ENCODE results near the gene MLLT10. TPM values are rescaled to one million over a fixed set of nuclear protein-coding genes. Genes with fewer than 3 reads are reported as not detected.
"Not testable (repeated sequence)": the region's sequence is repeated elsewhere in the genome, so short reads cannot be mapped to it uniquely, and the experiment has no call there.

The MLLT10 gene
- total RNA-seq, 4 donors from 2014 or later, result 46.3 to 109 (median 57.7) TPM

DNA sequence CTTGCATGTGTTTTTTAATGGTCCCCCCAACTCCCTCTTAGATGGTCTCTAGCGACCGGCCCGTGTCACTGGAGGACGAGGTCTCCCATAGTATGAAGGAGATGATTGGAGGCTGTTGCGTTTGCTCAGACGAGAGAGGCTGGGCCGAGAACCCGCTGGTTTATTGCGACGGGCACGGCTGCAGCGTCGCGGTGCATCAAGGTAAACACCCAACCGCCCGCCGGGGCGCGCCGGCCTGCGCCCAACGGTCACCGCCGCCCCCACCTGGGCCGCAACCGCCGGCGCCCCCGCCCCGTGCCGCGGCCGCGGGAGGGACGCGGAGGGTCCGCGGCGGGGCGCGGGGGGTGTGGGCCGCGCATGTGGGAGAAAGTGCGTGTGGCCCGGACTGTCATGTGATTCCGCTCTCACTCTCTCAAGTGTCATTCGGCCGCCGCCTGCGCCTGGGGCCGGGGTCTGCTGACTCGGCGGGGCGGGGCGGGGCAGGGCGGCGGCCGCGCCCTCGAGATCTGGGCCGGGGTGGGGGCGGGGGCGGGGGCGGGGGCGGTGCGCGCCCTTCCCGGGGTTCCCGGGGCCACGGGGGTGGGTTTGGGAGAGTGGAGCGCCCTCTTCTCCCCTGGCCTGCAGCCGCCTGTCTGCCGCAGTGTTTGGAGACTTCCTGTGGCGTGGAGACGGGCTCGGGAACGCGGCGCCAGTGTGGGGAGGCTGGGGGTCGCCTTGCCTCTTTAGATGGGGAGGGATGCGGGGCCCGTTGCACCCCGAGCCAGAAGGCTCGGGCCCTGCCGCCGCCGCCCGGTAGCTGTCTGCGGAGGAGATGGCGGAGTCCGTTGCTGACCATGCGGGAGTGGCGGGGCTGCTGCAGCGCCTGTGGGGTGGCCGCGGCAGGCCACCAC lies 817 bp downstream of the MLLT10 start:
- no peaks in the 10 kb centered on the region for H3K9me3 ChIP-seq
- H3K27ac ChIP-seq, result peak overlapping the region; percentile 72 to 98 (median 94)
- DNase-seq, result peak; percentile 70 to 75
- peaks cover 6 to 12% of the 10 kb centered on the region in 2 donors for H3K4me1 ChIP-seq
- peak overlapping the region in 2 of 3 donors; percentile 35 to 89 for H3K4me3 ChIP-seq (replicated peaks in 1 of 3)
- TF ChIP-seq, protein P1, sequence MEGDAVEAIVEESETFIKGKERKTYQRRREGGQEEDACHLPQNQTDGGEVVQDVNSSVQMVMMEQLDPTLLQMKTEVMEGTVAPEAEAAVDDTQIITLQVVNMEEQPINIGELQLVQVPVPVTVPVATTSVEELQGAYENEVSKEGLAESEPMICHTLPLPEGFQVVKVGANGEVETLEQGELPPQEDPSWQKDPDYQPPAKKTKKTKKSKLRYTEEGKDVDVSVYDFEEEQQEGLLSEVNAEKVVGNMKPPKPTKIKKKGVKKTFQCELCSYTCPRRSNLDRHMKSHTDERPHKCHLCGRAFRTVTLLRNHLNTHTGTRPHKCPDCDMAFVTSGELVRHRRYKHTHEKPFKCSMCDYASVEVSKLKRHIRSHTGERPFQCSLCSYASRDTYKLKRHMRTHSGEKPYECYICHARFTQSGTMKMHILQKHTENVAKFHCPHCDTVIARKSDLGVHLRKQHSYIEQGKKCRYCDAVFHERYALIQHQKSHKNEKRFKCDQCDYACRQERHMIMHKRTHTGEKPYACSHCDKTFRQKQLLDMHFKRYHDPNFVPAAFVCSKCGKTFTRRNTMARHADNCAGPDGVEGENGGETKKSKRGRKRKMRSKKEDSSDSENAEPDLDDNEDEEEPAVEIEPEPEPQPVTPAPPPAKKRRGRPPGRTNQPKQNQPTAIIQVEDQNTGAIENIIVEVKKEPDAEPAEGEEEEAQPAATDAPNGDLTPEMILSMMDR (IDR thresholded peaks at IDR 0.05), result peak in 1 of 6 experiments; percentile 8
- peak in 1 of 2 donors; percentile 38 for TF ChIP-seq POLR2A (IDR thresholded peaks at IDR 0.05)
- intact Hi-C loops (cut with DNase I), result no loop called here
- WGBS, 2 donors, result 4 to 9% methylated on average over 13 to 29 of the region's 96 CpGs
- peaks cover 10 to 15% of the 10 kb centered on the region in 2 donors for H3K36me3 ChIP-seq
- H3K27me3 ChIP-seq, result no peaks in the 10 kb centered on the region

GRCh38 chr10:21535494-21535965 lies 1.5 kb downstream of the MLLT10 start:
- H3K4me1 ChIP-seq, result peaks cover 6 to 12% of the 10 kb centered on the region in 2 donors
- intact Hi-C loops (cut with DNase I), result no loop called here
- 31 to 38% methylated on average over 9 of the region's 9 CpGs for WGBS, 2 donors
- peaks cover 15 to 17% of the 10 kb centered on the region in 2 donors for H3K36me3 ChIP-seq
- H3K27ac ChIP-seq, result peak overlapping the region in 2 of 3 donors; percentile 81 to 98
- no peaks in the 10 kb centered on the region for H3K27me3 ChIP-seq
- peak overlapping the region in 1 of 3 donors; percentile 89 for H3K4me3 ChIP-seq (replicated peaks in 1 of 3)
- TF ChIP-seq, protein P1 (IDR thresholded peaks at IDR 0.05), result no peak
- TF ChIP-seq POLR2A (IDR thresholded peaks at IDR 0.05), result no peak
- DNase-seq, result no peak
- no peaks in the 10 kb centered on the region for H3K9me3 ChIP-seq

DNA sequence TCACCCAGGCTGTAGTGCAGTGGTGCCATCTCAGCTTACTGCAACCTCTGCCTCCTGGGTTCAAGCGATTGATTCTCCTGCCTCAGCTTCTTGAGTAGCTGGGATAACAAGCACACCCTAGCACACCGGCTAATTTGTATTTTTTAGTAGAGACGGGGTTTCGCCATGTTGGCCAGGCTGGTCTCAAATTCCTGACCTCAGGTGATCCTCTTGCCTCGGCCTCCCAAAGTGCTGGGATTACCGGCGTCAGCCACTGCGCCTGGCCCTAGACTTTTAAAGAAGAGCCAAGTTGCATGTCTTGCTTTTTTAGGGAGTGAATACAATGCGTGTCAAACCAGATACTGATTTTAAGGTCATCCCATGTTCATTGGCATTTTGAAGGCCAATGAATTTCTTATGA lies 1.9 kb downstream of the MLLT10 start:
- DNase-seq; H3K4me3 ChIP-seq (replicated peaks in 1 of 3); intact Hi-C loops (cut with DNase I); H3K27me3 ChIP-seq; H3K9me3 ChIP-seq: not testable (repeated sequence)
- Histone ChIP-seq H3K36me3 (peaks cover 20 to 21% of the 10 kb centered on the region in 2 donors), H3K4me1 (peaks cover 6 to 12% of the 10 kb centered on the region in 2 donors), H3K27ac (peak overlapping the region in 1 of 3 donors; percentile 81)
- WGBS, 2 donors, result 87 to 93% methylated on average over 9 of the region's 9 CpGs

DNA sequence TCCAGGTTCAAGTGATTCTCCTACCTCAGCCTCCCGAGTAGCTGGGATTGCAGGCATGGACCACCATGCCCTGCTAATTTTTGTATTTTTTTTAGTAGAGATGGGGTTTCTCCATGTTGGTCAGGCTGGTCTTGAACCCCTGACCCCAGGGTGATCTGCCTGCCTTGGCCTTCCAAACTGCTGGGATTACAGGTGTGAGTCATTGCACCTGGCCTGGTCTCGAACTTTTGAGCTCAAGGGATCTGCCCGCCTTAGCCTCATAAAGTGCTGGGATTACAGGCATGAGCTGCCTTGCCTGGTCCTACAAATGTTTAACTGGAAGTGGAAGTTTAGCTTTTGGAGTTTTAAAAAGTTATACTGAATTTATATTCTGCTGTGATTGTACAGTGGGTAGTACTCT lies 2.8 kb downstream of the MLLT10 start:
- intact Hi-C loops (cut with DNase I), result no loop called here
- H3K9me3 ChIP-seq, result no peaks in the 10 kb centered on the region
- no peak for DNase-seq
- H3K4me1 ChIP-seq, result peaks cover 6 to 12% of the 10 kb centered on the region in 2 donors
- H3K36me3 ChIP-seq, result peaks cover 29 to 30% of the 10 kb centered on the region in 2 donors
- H3K27ac ChIP-seq, result no peak overlapping the region
- TF ChIP-seq, protein P1 (IDR thresholded peaks at IDR 0.05), result no peak
- no peaks in the 10 kb centered on the region for H3K27me3 ChIP-seq
- no peak overlapping the region for H3K4me3 ChIP-seq (replicated peaks in 1 of 3)
- WGBS, 2 donors, result 92 to 94% methylated on average over 3 of the region's 3 CpGs

- H3K27me3 ChIP-seq; intact Hi-C loops (cut with DNase I); H3K27ac ChIP-seq; H3K4me3 ChIP-seq (replicated peaks in 1 of 3); H3K4me1 ChIP-seq; H3K9me3 ChIP-seq; DNase-seq: not testable (repeated sequence)
- WGBS, 2 donors, result 92 to 97% methylated on average over 4 of the region's 4 CpGs
- peaks cover 49 to 53% of the 10 kb centered on the region in 2 donors for H3K36me3 ChIP-seq
These were observed 6.7 kb downstream of the MLLT10 start for GRCh38 chr10:21540701-21541100.

- Histone ChIP-seq H3K27me3 (no peaks in the 10 kb centered on the region), H3K4me3 (replicated peaks in 1 of 3) (no peak overlapping the region), H3K9me3 (no peaks in the 10 kb centered on the region), H3K36me3 (peaks cover 22 to 30% of the 10 kb centered on the region in 2 donors), H3K27ac (no peak overlapping the region), H3K4me1 (no peaks in the 10 kb centered on the region)
- 75 to 87% methylated on average over 6 of the region's 6 CpGs for WGBS, 2 donors
- TF ChIP-seq POLR2A (IDR thresholded peaks at IDR 0.05), result no peak
- TF ChIP-seq, protein P1 (IDR thresholded peaks at IDR 0.05), result no peak
- DNase-seq, result peak; percentile 35
- intact Hi-C loops (cut with DNase I), result no loop called here
These were observed 13.2 kb downstream of the MLLT10 start for GRCh38 chr10:21547246-21547645.

Data from thyroid gland (tissue), 4 donors.